Anterior cingulate cortex (tissue), 58 donors: ENCODE results near the gene ZNRF4.
"Not testable (repeated sequence)": the region's sequence is repeated elsewhere in the genome, so short reads cannot be mapped to it uniquely, and the experiment has no call there.

Source experiments
- DNase-seq, 58 donors: peaks; one replicate each; lab custom pipeline; 2025; lab: John Stamatoyannopoulos, UW

The ZNRF4 gene

GRCh38 chr19:5455367-5456129 lies at the start of gene ZNRF4:
ZNRF4 (plus strand) TSS chr19:5455417; CDS start chr19:5455492, 75 bp downstream.
- no peak for DNase-seq

- not testable (repeated sequence) for DNase-seq
Observed at GRCh38 chr19:5406198-5406597, 49.0 kb upstream of the ZNRF4 start.

GRCh38 chr19:5406816-5407215 lies 48.4 kb upstream of the ZNRF4 start:
- peak in 36 of 58 donors; percentile 1 to 70 (median 25) for DNase-seq

GRCh38 chr19:5407356-5407755 lies 47.9 kb upstream of the ZNRF4 start:
- peak in 8 of 58 donors; percentile 5 to 64 (median 26) for DNase-seq

GRCh38 chr19:5417495-5418436 lies 37.5 kb upstream of the ZNRF4 start:
- no peak for DNase-seq

GRCh38 chr19:5418677-5419076 lies 36.5 kb upstream of the ZNRF4 start:
- DNase-seq, result no peak

- DNase-seq, result no peak
Observed at GRCh38 chr19:5420953-5421352, 34.3 kb upstream of the ZNRF4 start.

GRCh38 chr19:5423567-5424125 lies 31.6 kb upstream of the ZNRF4 start:
- DNase-seq, result no peak

- DNase-seq, result no peak
Observed at GRCh38 chr19:5424192-5424973, 30.8 kb upstream of the ZNRF4 start.

GRCh38 chr19:5425260-5425659 lies 30.0 kb upstream of the ZNRF4 start:
- DNase-seq, result no peak

GRCh38 chr19:5430237-5430636 lies 25.0 kb upstream of the ZNRF4 start:
- no peak for DNase-seq

- DNase-seq, result no peak
Observed at GRCh38 chr19:5432687-5433086, 22.5 kb upstream of the ZNRF4 start.

- no peak for DNase-seq
Observed at GRCh38 chr19:5434351-5434917, 20.8 kb upstream of the ZNRF4 start.

- peak in 17 of 58 donors; percentile 1 to 49 (median 29) for DNase-seq
Observed at GRCh38 chr19:5434970-5435641, 20.1 kb upstream of the ZNRF4 start.

GRCh38 chr19:5435642-5436017 lies 19.6 kb upstream of the ZNRF4 start:
- no peak for DNase-seq

GRCh38 chr19:5436106-5436947 lies 18.9 kb upstream of the ZNRF4 start:
- peak in 55 of 58 donors; percentile 10 to 86 (median 56) for DNase-seq

- DNase-seq, result no peak
Observed at GRCh38 chr19:5436948-5437306, 18.3 kb upstream of the ZNRF4 start.

GRCh38 chr19:5438756-5439155 lies 16.5 kb upstream of the ZNRF4 start:
- not testable (repeated sequence) for DNase-seq
